GM19372 (cell line): Measurements from ENCODE around the gene MRPS5.

ENCODE experiments used
- ATAC-seq: cut with Tn5 transposase; IDR thresholded peaks from one replicate; pipeline ENCODE4 v1.9.1; 2021; ENCODE audit warnings: mild to moderate bottlenecking, low read depth, moderate library complexity; ENCODE audit not compliant: unreplicated experiment

MRPS5 gene

GRCh38 chr2:95091885-95092555, 29.6 kb downstream of the MRPS5 start:
- ATAC-seq: no peak

GRCh38 chr2:95087379-95087778, 34.2 kb downstream of the MRPS5 start:
- ATAC-seq: no peak

GRCh38 chr2:95086017-95086416, 35.6 kb downstream of the MRPS5 start:
- ATAC-seq: no peak

- no peak for ATAC-seq
Measured at GRCh38 chr2:95082477-95082876, 39.1 kb downstream of the MRPS5 start.

GRCh38 chr2:95079199-95079683, 42.4 kb downstream of the MRPS5 start:
- no peak for ATAC-seq

GRCh38 chr2:95077861-95078603, 43.6 kb downstream of the MRPS5 start:
- ATAC-seq: no peak

- no peak for ATAC-seq
Measured at GRCh38 chr2:95077530-95077825, 44.1 kb downstream of the MRPS5 start.

GRCh38 chr2:95076705-95077529, 44.7 kb downstream of the MRPS5 start:
- peak; percentile 80 for ATAC-seq

GRCh38 chr2:95075440-95076132, 46.0 kb downstream of the MRPS5 start:
- ATAC-seq: no peak

GRCh38 chr2:95074663-95075439, 46.8 kb downstream of the MRPS5 start:
- no peak for ATAC-seq

- ATAC-seq: no peak
Measured at GRCh38 chr2:95073856-95074662, 47.5 kb downstream of the MRPS5 start.

GRCh38 chr2:95072424-95072823, 49.2 kb downstream of the MRPS5 start:
- no peak for ATAC-seq

- ATAC-seq: no peak
Measured at GRCh38 chr2:95071856-95072255, 49.8 kb downstream of the MRPS5 start.

- ATAC-seq: no peak
Measured at GRCh38 chr2:95069465-95069864, 52.1 kb downstream of the MRPS5 start.

GRCh38 chr2:95068256-95068655, 53.4 kb downstream of the MRPS5 start:
- ATAC-seq: no peak

GRCh38 chr2:95063086-95063958, 58.3 kb downstream of the MRPS5 start:
- ATAC-seq: peak; percentile 82

GRCh38 chr2:95062242-95063085, 59.1 kb downstream of the MRPS5 start:
- ATAC-seq: no peak
